BJ (cell line): ENCODE data around the gene RYR1. TPM values are rescaled to one million over a fixed set of nuclear protein-coding genes. Genes with fewer than 3 reads are reported as not detected.

Experiments
- CTCF ChIA-PET: fragments of 350-600 bp; formaldehyde crosslinking; extraction: SDS; loops from one replicate; lab custom pipeline; 2021; ENCODE audit warnings: antibody characterized with exemption, inconsistent platforms; lab: Yijun Ruan, JAX
- POLR2A ChIA-PET: fragments of 300-600 bp; sonication (Branson Sonifier 250); formaldehyde crosslinking; extraction: SDS; loops from one replicate; lab custom pipeline; 2021; ENCODE audit warnings: antibody characterized with exemption; lab: Charles Lee
- DNase-seq: peaks from one replicate; pipeline ENCODE4 v3.0.0-alpha.2; 2011; ENCODE audit warnings: low read depth
- H3K27me3 ChIP-seq: 2 replicates; pipeline ENCODE4 v1.6.0; 2011; ENCODE audit warnings: low read length; ENCODE audit not compliant: control insufficient read depth, insufficient read depth
- H3K36me3 ChIP-seq: 2 replicates; pipeline ENCODE4 v1.5.1; 2011; ENCODE audit warnings: low read length; ENCODE audit not compliant: control insufficient read depth, insufficient read depth
- H3K4me3 ChIP-seq: 2 replicates; pipeline ENCODE4 v1.5.1; 2011; ENCODE audit warnings: low read depth, mild to moderate bottlenecking, control low read depth, low read length
- CTCF ChIP-seq: IDR thresholded peaks from 2 replicates; pipeline ENCODE4 v1.5.1; 2011; ENCODE audit warnings: low read depth, mild to moderate bottlenecking, control low read depth, inconsistent platforms, low read length, moderate library complexity; ENCODE audit not compliant: insufficient read depth
- polyA plus RNA-seq: library from polyadenylated mRNA; depleted of rRNA; stranded (reverse); fragments of >200 nt; gene quantifications from 2 replicates; pipeline ENCODE4 v1.2.3, GENCODE V29; 2011

The RYR1 gene
- polyA plus RNA-seq, 1 experiment: 0.04 TPM

GRCh38 chr19:38505958-38506357, 72.5 kb downstream of the RYR1 start:
- Histone ChIP-seq H3K4me3 (no peak overlapping the region), H3K27me3 (no peaks in the 10 kb centered on the region), H3K36me3 (no peaks in the 10 kb centered on the region)
- POLR2A ChIA-PET: no interaction called here
- no peak for TF ChIP-seq CTCF
- CTCF ChIA-PET: no interaction called here
- no peak for DNase-seq

GRCh38 chr19:38506375-38506722, 72.9 kb downstream of the RYR1 start:
- Histone ChIP-seq H3K27me3 (no peaks in the 10 kb centered on the region), H3K4me3 (no peak overlapping the region), H3K36me3 (no peaks in the 10 kb centered on the region)
- no peak for DNase-seq
- TF ChIP-seq CTCF: no peak
- ChIA-PET POLR2A (no interaction called here), CTCF (no interaction called here)

- no peak for TF ChIP-seq CTCF
- ChIA-PET CTCF (no interaction called here), POLR2A (no interaction called here)
- Histone ChIP-seq H3K36me3 (no peaks in the 10 kb centered on the region), H3K27me3 (no peaks in the 10 kb centered on the region), H3K4me3 (no peak overlapping the region)
- DNase-seq: no peak
Measured at GRCh38 chr19:38506723-38507550, 73.4 kb downstream of the RYR1 start.

GRCh38 chr19:38507551-38508127, 74.1 kb downstream of the RYR1 start:
- POLR2A ChIA-PET: no interaction called here
- CTCF ChIA-PET: interaction anchor here (1.1 to 2.2 kb wide), 2 partner anchors 379 to 422 kb away, joined by 3 to 8 read pairs; partner anchors contain the start of genes MRPS12 and SARS2
- H3K4me3 ChIP-seq: no peak overlapping the region
- DNase-seq: no peak
- no peak for TF ChIP-seq CTCF
- H3K27me3 ChIP-seq: no peaks in the 10 kb centered on the region
- no peaks in the 10 kb centered on the region for H3K36me3 ChIP-seq

GRCh38 chr19:38508507-38508906, 75.0 kb downstream of the RYR1 start:
- DNase-seq: no peak
- TF ChIP-seq CTCF: no peak
- H3K36me3 ChIP-seq: no peaks in the 10 kb centered on the region
- H3K27me3 ChIP-seq: no peaks in the 10 kb centered on the region
- POLR2A ChIA-PET: no interaction called here
- CTCF ChIA-PET: interaction anchor here (0.7 to 2.2 kb wide), 3 partner anchors 126 to 422 kb away, joined by 3 to 8 read pairs (median 4); partner anchors contain the start of genes MRPS12 and SARS2
- H3K4me3 ChIP-seq: no peak overlapping the region
